Measurements from ENCODE around the gene CNTN6.

The CNTN6 gene

DNA sequence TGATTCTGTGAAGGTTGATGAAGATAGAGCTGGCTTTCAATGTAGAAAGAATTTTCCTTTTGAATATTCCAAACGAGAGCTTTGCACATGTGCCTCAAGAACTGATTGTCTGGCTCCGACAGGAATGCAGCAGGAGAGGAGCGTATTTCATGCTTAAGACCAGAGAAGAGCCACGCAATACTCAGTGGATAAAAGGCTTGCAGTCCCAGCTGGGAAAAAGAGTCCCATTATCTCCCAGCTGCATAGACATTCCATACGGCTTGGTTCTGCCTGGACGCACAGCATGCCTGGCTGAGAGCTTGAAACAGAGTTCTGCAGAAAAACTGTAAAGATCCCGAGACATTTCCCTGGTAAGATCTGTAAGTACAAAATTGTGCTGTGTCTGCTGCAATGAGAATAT lies at the start of gene CNTN6:
TSS of gene CNTN6 (plus strand) at position 254 of the 400 bp plus-strand sequence. CDS start 54,985 bp downstream, outside the sequence.
- DNase-seq (ENCODE audit: low read depth) = no peak

DNA sequence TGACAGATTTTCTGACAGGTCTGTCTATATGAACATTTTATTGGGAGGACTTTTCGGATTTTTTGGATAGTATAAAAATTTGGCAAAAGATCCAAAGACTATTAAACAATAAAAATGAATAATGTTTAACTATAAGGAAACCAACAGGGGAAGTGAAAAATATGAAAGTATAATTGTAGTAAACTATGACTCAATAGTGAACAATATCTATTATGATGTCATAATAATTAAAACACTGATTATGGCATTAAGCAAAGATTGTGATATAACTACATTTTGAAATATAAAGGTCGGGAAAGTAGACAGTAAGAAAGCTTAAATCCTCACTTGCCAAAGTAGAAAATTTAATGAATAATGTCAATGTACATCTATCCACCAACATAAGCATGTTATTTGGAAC lies 44.3 kb upstream of the CNTN6 start:
- no peak for DNase-seq (ENCODE audit: low read depth)

DNA sequence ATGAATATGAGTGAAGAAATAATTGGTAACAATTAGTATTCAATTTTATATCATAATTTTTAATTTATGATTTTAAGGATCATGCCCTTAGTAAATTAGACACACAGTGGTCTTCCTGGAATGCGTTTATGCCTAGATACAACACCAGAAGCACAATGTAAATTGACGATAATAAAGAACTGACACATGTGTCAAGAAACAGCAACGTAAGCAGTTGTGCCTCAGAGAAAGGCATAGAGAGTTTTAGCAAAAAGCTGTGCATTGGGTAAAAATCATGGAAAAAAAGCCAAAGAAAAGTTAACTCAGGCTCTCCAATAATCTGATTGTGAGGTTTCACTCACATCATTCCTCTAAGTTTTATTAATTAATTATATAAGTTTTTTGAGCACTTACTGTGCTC lies 37.0 kb upstream of the CNTN6 start:
- no peak for DNase-seq (ENCODE audit: low read depth)

- no peak for DNase-seq (ENCODE audit: low read depth)
Measured at GRCh38 chr3:1056744-1057143, 36.1 kb upstream of the CNTN6 start.

DNA sequence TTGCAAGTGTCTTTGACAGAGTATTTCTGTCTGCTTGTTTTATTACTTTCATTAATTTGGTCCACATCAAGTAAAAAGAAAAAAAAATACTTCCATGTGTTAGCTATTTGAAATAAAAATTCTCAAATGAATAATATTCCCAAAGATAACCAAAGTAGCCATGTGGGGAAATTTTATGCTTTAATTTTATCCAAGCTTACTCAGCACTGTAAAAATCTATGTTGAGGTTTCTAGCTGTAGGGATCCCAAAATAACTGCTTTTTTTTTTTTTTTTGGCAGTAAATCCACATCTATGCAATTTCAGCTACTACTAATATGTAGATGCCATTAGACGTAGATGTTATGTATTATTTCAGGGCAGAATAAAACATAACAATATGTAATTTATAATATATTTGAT lies 35.4 kb upstream of the CNTN6 start:
- no peak for DNase-seq (ENCODE audit: low read depth)

DNA sequence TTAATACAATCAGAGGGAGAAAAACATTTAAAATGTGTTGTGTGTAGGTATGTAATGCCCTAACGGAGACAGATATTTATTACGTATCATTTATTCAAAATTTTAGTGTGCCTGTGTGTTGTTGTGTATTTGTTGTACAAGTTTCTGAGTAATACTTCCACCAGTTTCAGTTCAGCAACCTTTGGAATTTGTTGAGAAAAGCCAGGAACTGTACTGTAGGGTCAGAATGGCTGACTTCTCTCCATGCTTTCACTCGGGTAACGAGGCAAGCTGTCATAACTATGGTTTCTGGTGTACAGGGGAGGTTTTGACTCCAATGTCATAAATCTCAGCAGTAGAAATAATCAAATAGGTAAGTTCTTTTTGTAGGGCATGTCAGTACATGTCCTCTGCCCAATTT lies 23.8 kb upstream of the CNTN6 start:
- DNase-seq (ENCODE audit: low read depth) = no peak

GRCh38 chr3:1072041-1072440 lies 20.8 kb upstream of the CNTN6 start:
- DNase-seq (ENCODE audit: low read depth) = no peak

GRCh38 chr3:1079662-1080061 lies 13.2 kb upstream of the CNTN6 start:
- no peak for DNase-seq (ENCODE audit: low read depth)

DNA sequence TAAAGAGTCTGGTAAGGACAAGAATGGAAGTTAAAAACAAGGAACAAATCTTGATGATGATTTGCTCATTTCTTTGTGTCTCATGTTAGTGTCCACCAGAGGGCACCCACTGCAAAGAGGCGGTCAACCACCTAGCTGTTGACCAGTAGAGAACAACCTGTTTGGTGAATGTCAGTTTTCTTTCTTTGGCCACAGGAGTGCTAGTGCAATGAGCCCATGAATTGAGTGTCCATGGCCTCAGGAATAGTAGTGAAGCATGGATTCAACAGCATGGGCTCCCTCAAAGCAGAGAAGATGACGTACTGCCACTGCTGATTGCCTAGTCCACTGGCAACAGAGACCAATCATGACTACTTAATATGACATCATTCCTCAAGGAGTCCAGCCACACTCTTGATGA lies 10.7 kb upstream of the CNTN6 start:
- DNase-seq (ENCODE audit: low read depth) = no peak

DNA sequence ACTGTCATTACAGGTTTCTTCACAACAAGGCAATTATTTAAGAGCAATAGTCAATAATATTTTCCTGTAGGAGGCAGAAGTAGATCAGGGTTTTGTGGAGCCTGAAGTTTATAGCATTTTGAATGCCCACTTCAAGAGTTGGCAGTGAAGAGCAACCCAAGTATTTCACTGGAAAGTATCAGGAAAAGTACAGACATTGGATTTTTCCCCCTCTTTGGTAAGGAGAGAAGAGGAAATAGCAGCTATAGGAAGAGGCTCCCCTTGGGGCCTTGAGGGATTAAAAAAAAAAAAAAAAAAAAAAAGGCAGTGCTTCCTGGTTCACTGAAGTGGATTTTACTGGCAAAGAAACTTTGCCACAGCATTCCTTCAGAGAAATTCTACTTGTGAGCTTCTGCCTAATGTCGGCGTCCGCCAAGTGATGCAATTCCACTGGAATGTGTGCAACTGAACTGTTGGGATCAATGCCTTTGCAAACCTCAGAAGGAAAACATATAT lies 5.7 kb upstream of the CNTN6 start:
- peak; percentile 3 for DNase-seq (ENCODE audit: low read depth)

GRCh38 chr3:1088503-1088902 lies 4.3 kb upstream of the CNTN6 start:
- DNase-seq (ENCODE audit: low read depth) = no peak

- DNase-seq (ENCODE audit: low read depth) = no peak
Measured at GRCh38 chr3:1091286-1091685, 1.5 kb upstream of the CNTN6 start.

DNA sequence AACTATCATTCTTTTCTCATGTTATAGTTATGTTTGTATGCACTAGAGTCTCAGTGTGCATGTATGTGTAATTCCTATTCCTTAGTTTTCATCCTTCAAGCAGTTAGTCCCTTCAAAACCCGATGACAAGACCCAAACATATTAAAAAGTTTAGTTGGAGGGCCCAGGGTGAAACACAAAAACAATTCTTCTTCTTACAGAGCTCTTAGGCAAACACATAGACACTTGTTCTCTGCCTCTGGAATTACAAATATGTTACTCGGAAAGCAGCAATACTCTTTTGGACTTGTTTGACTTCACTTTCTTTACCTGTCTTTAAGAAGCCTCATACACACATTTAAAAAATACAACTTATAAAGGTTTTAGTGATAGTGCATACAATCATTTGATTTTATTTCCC lies 763 bp upstream of the CNTN6 start:
- DNase-seq (ENCODE audit: low read depth) = no peak

- DNase-seq (ENCODE audit: low read depth) = no peak
Measured at GRCh38 chr3:1093217-1093616, 393 bp downstream of the CNTN6 start.

DNA sequence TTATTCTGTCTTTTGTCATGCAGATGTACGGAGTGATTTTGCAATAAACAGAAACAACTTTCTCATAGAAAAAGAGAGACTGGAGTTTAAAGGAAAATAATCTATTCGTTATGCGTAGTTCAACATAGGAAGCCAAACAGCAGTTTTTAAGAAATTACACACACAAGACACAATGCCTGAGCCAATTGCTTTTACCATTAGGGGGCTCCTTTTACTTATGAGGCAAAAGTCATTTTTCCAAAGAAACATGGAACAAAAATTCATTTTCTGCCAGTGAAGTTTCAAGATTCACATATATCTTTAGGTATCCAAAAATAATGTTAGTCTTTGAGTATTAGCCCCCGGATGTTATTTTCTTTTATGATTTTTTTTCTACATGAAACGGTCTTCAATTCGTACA lies 10.7 kb downstream of the CNTN6 start:
- DNase-seq (ENCODE audit: low read depth) = no peak

- DNase-seq (ENCODE audit: low read depth) = no peak
Measured at GRCh38 chr3:1117843-1118473, 25.1 kb downstream of the CNTN6 start.

GRCh38 chr3:1131166-1131565 lies 38.3 kb downstream of the CNTN6 start:
- no peak for DNase-seq (ENCODE audit: low read depth)

DNA sequence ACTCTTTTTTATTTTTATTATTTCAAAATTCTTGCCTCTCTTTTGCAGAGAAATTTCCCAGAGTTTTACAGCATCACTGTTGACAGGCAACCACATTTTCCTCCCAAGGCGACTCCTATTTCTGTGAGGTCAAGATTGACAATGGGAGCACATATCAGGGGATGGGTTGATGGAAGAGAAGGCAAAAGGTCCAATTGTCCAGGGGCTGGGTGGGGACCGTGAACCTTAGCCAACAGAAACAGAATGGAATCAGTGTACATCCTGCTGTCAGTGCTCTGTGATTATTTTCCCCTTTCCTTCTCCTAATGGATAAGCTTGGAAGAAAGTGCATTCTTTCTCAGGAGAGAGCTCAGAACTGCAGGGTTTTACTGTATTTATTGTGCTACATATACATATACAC lies 42.4 kb downstream of the CNTN6 start:
- DNase-seq (ENCODE audit: low read depth) = no peak

DNA sequence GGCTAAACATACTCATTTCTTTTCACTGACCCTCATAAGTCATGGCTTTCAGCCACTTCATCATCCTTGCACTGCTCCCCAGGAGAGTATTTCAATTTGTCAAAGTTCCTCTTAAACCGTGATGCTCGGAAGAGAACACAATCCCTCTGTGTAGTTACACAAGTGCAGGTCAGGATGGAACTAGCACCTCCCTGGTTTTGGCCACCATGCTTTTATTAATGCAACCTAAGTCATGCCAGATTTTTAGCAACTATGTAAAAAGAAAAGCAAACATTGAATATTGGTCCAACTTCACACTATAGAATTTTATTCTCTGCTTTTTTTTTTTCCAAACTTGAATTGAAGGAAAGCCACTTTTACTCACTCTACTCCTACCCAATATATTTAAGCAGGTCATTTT lies 45.2 kb downstream of the CNTN6 start:
- no peak for DNase-seq (ENCODE audit: low read depth)

DNA sequence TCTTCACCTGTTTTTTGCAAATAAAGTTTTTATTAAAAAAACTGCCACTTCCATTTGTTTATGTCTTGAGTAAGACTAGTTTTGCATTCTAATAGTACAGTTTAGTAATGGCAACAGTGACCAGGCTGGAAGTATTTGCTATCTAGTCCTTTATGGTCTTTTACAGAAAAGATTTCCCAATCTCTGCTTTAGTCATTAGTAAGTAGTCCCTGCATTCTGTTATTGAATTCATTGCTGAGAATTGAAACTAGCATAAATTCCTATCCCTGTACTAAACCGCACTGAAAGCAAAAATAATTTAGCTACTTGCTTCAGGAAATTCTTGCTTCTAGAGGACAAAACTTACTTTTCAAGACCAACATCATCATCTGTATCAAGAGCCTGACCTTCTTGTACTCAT lies 46.2 kb downstream of the CNTN6 start:
- no peak for DNase-seq (ENCODE audit: low read depth)

- no peak for DNase-seq (ENCODE audit: low read depth)
Measured at GRCh38 chr3:1147326-1147725, 54.5 kb downstream of the CNTN6 start.

- no peak for DNase-seq (ENCODE audit: low read depth)
Measured at GRCh38 chr3:1147819-1148218, 55.0 kb downstream of the CNTN6 start.

- DNase-seq (ENCODE audit: low read depth) = no peak
Measured at GRCh38 chr3:1164101-1164500, 71.3 kb downstream of the CNTN6 start.

DNA sequence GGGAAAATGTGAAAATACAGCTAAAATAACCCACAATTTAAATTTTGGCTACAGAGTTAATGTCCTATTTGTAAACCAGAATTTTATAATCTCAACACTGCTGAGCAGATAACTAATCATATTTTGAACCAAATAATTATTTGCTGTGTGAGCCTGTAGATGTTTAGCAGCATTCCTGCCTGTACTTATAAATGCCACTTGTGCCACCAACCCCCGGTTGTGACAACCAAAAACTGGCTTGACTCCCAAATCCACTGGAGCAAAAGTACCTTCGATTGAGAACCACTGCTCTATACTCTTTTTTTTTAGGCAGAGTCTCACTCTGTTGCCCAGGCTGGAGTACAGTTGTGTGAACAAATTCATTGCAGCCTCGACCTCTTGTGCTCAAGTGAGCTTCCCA lies 78.5 kb downstream of the CNTN6 start:
- DNase-seq (ENCODE audit: low read depth) = no peak

DNA sequence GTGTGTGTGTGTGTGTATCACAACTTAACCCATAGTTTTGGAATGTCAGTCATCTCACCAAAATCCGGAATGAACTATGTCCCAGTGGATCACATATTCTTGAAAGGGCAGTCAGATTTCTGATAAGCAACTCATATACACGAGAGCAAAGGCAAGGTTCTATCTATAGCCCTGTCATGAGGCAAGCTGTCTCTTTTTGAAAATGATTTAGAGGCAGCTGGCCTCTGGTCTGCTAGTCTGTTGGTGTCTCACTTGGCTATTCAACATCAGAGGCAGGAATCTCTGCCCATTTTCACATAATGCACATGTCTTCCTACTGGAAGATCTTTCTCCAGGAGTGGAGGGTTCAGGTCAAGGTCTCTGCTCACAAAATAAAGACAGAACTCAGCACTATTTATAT lies 79.8 kb downstream of the CNTN6 start:
- no peak for DNase-seq (ENCODE audit: low read depth)
